Astrocyte of the spinal cord (primary cell): ENCODE results near the gene MAGEA1.
"Not testable (repeated sequence)": the region's sequence is repeated elsewhere in the genome, so short reads cannot be mapped to it uniquely, and the experiment has no call there.

Experiments used
- DNase-seq: peaks from one replicate; pipeline ENCODE4 v3.0.0; 2011; ENCODE audit warnings: low read depth, low spot score
- H3K4me3 ChIP-seq: 2 replicates; pipeline ENCODE4 v1.5.1; 2011; ENCODE audit warnings: low read depth, mild to moderate bottlenecking, low read length, moderate library complexity
- in situ Hi-C: cut with HindIII; loops from 2 replicates; pipeline ENCODE4 v1.10.0; 2017; ENCODE audit warnings: low sequenced_read_pairs
- TF ChIP-seq, protein P1 (sequence below): IDR thresholded peaks from 2 replicates; pipeline ENCODE4 v1.5.1; 2012; ENCODE audit warnings: low read depth, mild to moderate bottlenecking, low read length, inconsistent platforms

The MAGEA1 gene

GRCh38 chrX:153164733-153165132 is 14.4 kb upstream of the MAGEA1 start:
- TF ChIP-seq, protein P1, sequence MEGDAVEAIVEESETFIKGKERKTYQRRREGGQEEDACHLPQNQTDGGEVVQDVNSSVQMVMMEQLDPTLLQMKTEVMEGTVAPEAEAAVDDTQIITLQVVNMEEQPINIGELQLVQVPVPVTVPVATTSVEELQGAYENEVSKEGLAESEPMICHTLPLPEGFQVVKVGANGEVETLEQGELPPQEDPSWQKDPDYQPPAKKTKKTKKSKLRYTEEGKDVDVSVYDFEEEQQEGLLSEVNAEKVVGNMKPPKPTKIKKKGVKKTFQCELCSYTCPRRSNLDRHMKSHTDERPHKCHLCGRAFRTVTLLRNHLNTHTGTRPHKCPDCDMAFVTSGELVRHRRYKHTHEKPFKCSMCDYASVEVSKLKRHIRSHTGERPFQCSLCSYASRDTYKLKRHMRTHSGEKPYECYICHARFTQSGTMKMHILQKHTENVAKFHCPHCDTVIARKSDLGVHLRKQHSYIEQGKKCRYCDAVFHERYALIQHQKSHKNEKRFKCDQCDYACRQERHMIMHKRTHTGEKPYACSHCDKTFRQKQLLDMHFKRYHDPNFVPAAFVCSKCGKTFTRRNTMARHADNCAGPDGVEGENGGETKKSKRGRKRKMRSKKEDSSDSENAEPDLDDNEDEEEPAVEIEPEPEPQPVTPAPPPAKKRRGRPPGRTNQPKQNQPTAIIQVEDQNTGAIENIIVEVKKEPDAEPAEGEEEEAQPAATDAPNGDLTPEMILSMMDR: no peak
- in situ Hi-C loops: no loop called here
- DNase-seq: no peak
- no peak overlapping the region for H3K4me3 ChIP-seq

DNA sequence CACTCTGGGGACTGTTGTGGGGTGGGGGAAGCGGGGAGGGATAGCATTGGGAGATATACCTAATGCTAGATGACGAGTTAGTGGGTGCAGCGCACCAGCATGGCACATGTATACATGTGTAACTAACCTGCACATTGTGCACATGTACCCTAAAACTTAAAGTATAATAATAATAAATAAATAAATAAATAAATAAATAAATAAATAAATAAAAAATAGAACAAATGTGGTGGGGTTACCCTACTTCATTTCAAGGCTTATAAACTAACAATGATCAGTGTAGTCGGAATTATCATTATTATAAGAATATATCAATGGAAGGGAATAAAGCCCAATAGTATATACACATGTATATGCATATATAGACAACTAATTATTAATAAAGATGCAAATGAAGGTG is 10.7 kb upstream of the MAGEA1 start:
- H3K4me3 ChIP-seq, DNase-seq, in situ Hi-C loops: not testable (repeated sequence)

- no peak overlapping the region for H3K4me3 ChIP-seq
- no peak for DNase-seq
- in situ Hi-C loops: no loop called here
- TF ChIP-seq, protein P1: no peak
These were observed 2.7 kb downstream of the MAGEA1 start for GRCh38 chrX:153181822-153182221.

GRCh38 chrX:153184787-153185186 is 5.7 kb downstream of the MAGEA1 start:
- in situ Hi-C loops: no loop called here
- no peak for DNase-seq
- no peak overlapping the region for H3K4me3 ChIP-seq
- TF ChIP-seq, protein P1: no peak

DNA sequence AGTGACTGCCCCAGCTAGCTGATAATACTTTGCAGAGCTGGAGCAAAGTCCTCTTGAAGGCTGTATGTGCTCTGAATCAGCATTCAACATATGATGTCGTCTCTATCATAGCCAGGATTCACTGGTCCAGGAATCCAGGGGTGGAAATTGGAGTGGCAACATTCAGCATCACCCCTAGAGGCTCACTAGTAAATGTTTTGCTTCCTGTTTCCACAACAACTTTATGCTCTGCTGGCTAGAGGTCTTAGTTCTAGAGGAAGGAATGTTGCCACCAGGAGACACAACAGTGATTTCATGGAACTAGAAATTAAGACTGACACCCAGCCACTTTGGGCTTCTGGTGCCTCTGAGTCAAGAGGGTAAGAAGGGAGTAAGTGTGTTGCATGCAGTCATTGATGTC is 11.3 kb downstream of the MAGEA1 start:
- TF ChIP-seq, protein P1: no peak
- H3K4me3 ChIP-seq: no peak overlapping the region
- DNase-seq: no peak
- in situ Hi-C loops: no loop called here

- DNase-seq: no peak
- in situ Hi-C loops: no loop called here
- TF ChIP-seq, protein P1: no peak
- H3K4me3 ChIP-seq: no peak overlapping the region
These were observed 21.4 kb downstream of the MAGEA1 start for GRCh38 chrX:153200462-153200861.

GRCh38 chrX:153206425-153207046 is 27.5 kb downstream of the MAGEA1 start:
- in situ Hi-C loops: no loop called here
- TF ChIP-seq, protein P1: no peak
- no peak for DNase-seq
- H3K4me3 ChIP-seq: no peak overlapping the region
